Activated CD4-positive, alpha-beta T cell treated with anti-CD3 and anti-CD28 coated beads, Interleukin-2, Interleukin-6, amounts not matched to agents 100 ng/mL and 50 ng/mL, durations not matched to agents 16 hours and 8 hours (primary cell): ENCODE measurements around the gene CHST6.
A peak's percentile ranks its signal among the peaks of the same experiment; 100 is the strongest.
"Not testable (repeated sequence)": the region's sequence is repeated elsewhere in the genome, so short reads cannot be mapped to it uniquely, and the experiment has no call there.

Experiments
- DNase-seq: peaks from one replicate; pipeline ENCODE4 v3.0.0-alpha.2; 2020

The CHST6 gene

GRCh38 chr16:75472908-75473877 is 22.0 kb downstream of the CHST6 start:
- DNase-seq: no peak

- peak; percentile 56 for DNase-seq
Measured at GRCh38 chr16:75471723-75472633, 23.3 kb downstream of the CHST6 start.

GRCh38 chr16:75466760-75467159 is 28.5 kb downstream of the CHST6 start:
- no peak for DNase-seq

- peak; percentile 100 for DNase-seq
Measured at GRCh38 chr16:75464122-75464918, 30.9 kb downstream of the CHST6 start, which contains the start of gene TMEM170A. Gene TMEM170A, minus strand, starts transcription at chr16:75464689. Its CDS starts 89 bp downstream, at chr16:75464600.

DNA sequence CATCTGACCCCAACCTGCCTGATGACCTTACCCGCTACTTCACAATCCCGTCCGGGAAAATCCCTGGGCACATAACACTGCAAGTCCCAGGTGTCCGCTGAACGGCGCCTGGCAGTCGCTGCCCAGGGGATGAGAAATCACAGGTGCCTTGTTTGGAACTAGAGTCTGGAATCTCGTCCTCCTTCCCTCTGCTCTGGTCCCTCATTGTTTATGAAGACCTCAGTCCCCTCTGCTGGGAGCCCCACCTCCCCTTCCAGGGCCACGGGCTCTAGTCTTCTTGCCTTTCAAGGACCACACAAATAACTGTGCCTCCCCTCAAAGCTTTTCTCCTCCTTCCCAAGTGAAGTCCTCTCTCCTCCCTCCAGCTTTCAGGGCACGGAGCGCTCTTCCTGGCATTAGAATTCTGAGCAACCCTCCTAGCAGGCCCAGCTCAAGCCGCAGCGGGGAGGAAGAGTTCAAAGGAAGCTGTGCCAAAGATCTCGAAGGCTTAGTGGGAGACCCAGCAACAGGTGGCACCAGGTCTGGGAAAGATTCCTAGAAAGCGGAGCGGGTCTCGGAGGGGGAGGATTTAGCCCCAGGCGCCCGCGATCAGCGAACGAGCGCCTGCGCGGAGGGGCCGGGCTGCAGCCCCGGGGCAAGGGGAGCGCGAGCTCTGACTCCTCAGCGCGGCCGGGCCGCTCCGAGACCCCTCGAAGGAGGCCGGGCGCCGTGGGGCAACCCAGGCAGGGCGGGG is 31.7 kb downstream of the CHST6 start:
- DNase-seq: peak; percentile 23

GRCh38 chr16:75462806-75463205 is 32.4 kb downstream of the CHST6 start:
- DNase-seq: peak; percentile 47

GRCh38 chr16:75461575-75461974 is 33.7 kb downstream of the CHST6 start:
- no peak for DNase-seq

DNA sequence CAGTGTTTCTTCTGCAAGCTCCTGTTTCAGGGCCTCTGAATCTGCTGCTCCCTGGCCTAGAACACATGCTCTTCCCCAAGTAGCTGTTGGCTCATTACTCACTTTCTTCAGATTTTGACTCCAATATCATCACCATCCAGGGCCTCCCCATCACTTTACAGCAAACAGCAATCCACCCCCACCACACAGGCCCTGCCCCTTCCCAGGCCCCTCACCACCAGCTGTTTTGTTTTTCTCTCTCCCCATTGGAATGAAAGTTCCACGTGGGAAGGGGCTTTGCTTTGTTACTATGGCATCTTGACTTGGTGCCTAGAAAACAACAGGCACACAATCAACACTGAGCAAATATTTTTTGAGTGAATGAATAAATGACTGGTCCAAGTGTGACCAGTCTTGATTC is 34.8 kb downstream of the CHST6 start:
- DNase-seq: no peak

GRCh38 chr16:75459691-75460090 is 35.5 kb downstream of the CHST6 start:
- DNase-seq: no peak

DNA sequence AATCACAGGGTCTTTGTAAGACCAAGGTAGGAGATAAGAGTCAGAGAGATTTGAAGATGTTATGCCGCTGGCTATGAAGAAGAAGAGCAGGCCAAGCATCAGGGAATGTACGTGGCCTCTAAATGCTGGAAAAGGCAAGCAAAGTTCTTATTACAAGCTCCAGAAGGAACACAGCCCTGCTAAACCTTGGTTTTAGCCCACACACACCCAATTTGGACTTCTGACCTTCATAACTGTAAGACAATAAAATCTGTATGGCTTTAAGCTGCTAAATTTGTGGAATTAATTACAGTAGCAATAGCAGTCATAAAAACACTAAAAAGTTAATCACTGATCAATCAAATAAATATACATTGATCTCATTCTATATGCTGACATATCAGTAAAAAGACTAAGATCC is 36.8 kb downstream of the CHST6 start:
- DNase-seq: no peak

- DNase-seq: no peak
Measured at GRCh38 chr16:75458029-75458428, 37.2 kb downstream of the CHST6 start.

GRCh38 chr16:75457485-75458021 is 37.7 kb downstream of the CHST6 start:
- DNase-seq: no peak

GRCh38 chr16:75456971-75457370 is 38.3 kb downstream of the CHST6 start:
- no peak for DNase-seq

DNA sequence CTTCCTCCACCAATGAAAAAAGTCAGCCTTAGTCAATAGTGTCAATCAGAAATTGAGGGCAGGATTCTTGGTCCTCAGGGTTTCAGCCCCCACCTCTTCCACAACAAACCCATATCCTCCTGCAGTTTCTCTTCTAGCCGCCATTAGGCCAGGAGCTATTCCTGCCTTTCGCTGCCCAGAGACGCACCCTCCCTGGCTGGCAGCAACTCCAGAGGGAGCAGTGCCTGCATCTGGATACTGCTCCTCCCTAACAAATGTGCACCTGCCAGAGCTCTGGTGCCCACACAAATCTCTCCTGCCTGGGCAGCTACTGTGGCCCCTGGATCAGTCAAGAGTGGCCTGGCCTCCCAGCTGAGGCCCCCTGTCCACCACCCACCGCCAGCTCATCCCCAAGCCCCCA is 38.8 kb downstream of the CHST6 start:
- not testable (repeated sequence) for DNase-seq

DNA sequence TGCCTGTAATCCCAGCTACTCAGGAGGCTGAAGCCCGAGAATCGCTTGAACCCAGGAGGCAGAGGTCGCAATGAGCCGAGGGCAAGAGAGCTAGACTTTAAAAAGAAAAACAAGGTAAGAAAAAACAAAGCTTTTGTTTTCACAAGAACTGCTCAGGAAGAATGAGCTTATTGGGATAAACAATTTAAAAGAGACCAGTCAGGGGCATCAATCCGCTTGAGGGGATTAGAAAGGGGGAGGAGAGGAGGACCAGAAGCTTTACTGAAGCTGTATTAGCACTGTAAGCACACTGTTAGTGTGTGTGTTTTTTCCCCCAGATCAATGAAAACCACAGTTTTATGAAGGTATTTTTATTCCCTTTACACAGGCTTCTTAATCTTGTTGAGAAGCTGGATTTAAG is 39.6 kb downstream of the CHST6 start:
- DNase-seq: no peak

GRCh38 chr16:75452464-75453190 is 42.6 kb downstream of the CHST6 start:
- DNase-seq: no peak

DNA sequence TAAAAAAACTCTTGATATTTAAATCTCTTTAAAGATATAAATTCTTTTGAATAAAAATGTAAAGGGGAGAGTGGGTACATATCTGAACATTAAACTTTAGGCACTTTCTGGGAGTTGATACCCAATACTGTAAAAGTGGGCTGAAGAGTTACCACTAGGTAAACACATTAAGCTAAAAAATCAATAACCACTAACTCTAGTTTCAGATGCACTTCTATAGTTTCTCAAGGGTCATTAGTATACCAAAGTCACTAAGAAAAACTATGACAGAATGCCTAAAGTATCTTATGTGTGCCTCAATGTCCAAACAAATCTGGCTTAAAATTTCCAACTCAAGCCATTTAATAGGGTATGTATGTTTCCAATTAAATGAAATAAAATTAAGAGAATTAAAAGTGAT is 48.8 kb downstream of the CHST6 start:
- no peak for DNase-seq

DNA sequence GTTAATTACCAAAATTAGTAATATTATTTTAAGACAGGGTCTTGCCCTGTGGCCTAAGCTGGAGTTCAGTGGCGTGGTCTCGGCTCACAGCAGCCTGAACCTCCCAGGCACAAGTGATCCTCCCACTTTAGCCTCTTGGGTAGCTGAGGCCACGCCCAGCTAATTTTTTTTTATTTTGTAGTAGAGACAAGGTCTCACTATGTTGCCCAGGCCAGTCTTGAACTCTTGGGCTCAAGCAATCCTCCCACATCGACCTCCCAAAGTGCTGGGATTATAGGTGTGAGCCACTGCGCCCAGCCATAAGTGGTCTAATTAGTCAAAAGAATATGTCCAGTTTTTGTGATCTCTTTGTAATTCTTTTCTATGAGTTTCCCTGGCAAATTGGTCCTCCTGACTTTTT is 49.9 kb downstream of the CHST6 start:
- DNase-seq: no peak

- no peak for DNase-seq
Measured at GRCh38 chr16:75443298-75443697, 51.9 kb downstream of the CHST6 start.

DNA sequence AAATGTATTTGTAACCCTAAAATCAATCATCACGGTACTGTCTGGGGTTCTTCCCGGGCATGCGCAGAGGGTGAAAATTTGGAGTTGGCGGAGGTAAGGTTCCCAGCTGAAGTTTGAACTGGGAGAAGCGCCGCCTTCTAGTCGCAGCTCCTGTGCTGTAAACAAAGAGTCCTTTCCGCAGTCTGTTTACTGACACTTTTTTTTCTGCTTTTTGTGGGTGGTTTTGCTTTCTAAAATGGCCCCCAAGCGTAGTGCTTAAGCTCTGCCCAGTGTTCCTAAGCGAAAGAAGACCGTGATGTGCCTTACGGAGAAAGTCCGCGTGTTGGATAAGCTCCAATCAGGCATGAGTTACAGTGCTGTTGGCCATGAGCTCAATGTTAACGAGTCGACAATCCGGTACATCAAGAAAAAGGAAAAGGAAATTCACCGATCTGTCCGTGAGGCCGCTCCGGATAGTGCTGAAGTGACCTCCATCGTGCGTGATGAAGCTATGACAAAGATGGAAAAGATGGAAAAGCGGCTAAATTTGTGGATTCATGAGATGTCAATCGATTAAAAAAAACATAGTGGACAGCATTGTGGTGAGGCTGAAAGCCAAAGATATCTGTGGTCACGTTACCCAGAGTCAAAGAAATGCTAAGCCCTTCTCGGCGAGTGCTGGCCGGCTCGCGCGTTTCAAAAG is 61.4 kb downstream of the CHST6 start:
- no peak for DNase-seq
